Mucosa of descending colon (tissue), 3 donors: ENCODE results near the gene MUC4. TPM values are rescaled to one million over a fixed set of nuclear protein-coding genes. Genes with fewer than 3 reads are reported as not detected.
A peak's percentile ranks its signal among the peaks of the same experiment; 100 is the strongest.

ENCODE experiments used
- ATAC-seq: fragments of 200-7000 bp; cut with Tn5 transposase; one replicate; pipeline ENCODE4 v1.9.1; 2020; ENCODE audit warnings: mild to moderate bottlenecking, moderate library complexity
- DNase-seq, 3 donors: peaks; one replicate each; pipeline ENCODE4 v3.0.0-alpha.2; 2020
- H3K36me3 ChIP-seq: fragments of 200-600 bp; one replicate; pipeline ENCODE4 v1.8.0; 2021; ENCODE audit warnings: low read depth, mild to moderate bottlenecking
- H3K4me1 ChIP-seq: fragments of 200-600 bp; one replicate; pipeline ENCODE4 v1.8.0; 2021; ENCODE audit warnings: low read depth, mild to moderate bottlenecking
- H3K4me3 ChIP-seq: fragments of 200-600 bp; one replicate; pipeline ENCODE4 v1.8.0; 2021; ENCODE audit warnings: mild to moderate bottlenecking
- H3K9me3 ChIP-seq: fragments of 200-600 bp; one replicate; pipeline ENCODE4 v1.8.0; 2021; ENCODE audit warnings: mild to moderate bottlenecking
- intact Hi-C, 2 donors: fragments of 100-400 bp; cut with DNase I in 1 of 2; cut with micrococcal nuclease in 1 of 2; formaldehyde crosslinking; loops; one replicate each; pipeline versions ENCODE4 v1.11.0 to v1.11.1; 2022; cut with DNase I, micrococcal nuclease
- total RNA-seq, 3 donors: library from RNA; stranded (reverse); fragmentation: NEBNext Ultra II Directional in 2 of 3; extraction: Animal tissue kit (Norgen Biotek cat#: 25700) in 2 of 3; gene quantifications; one replicate each; pipeline versions ENCODE4 v1.2.1 to v1.2.4, GENCODE V29; 2021 to 2023
- TF ChIP-seq, protein P1 (sequence below): fragments of 200-600 bp; IDR thresholded peaks from one replicate; pipeline ENCODE4 v1.8.0; 2022; ENCODE audit warnings: antibody characterized with exemption, mild to moderate bottlenecking
- donor health status: DM: no; HTN: no; CAD: no; lungs with moderate emphysema.
- donor health status: DM: no; HTN: no; CAD: no.
- donor health status: DM: no; HTN: yes; CAD: no.

The MUC4 gene
- total RNA-seq, 3 donors from 2014 or later, result 170 to 415 (median 318) TPM

DNA sequence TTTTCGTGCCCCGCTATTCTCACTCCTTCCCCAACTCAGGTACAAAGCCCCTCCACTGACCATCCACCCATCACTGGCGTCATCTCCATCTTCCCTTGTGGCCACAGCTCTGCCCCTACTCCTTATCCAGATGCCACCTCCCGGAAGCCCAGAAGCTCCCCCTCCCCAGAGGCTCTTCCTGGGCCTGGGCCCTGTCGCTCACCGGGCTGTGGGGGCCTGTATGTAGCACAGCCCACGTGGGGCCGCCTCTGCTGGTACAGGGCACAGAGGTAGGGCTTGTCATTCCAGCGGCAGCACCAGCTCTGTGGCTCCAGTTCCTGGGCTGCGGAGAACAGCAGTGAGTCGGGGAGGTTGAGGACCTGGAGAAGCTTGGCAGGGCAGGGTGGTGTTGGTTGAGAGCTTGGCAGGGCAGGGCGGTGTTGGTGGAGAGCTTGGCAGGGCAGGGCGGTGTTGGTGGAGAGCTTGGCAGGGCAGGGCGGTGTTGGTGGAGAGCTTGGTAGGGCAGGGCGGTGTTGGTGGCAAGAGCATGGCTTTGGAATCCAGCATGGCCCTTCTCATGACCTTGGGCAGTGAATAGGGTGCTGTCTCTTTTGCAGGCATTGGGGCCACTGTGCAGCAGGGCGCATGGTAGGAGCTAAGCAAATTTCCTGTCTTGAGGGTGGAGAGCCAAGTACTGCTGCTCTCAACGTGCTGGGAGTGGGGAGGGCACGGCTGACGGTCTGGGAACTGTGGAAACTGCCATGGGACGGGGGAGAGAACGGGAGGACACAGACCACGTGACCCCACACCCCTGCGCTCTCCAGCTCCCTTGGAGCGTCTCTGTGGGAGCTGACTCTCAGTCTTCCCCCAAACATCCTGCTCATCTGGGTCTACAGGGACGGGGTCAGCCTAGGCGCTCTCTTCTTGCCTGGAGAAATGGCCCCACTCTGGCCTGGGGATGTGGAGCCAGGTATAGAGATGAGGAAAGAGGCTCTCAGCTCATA is 47.6 kb downstream of the MUC4 start:
- peak; percentile 3 for ATAC-seq

GRCh38 chr3:195763076-195763830 is 48.5 kb downstream of the MUC4 start:
- Histone ChIP-seq H3K4me3 (no peak overlapping the region), H3K9me3 (no peaks in the 10 kb centered on the region), H3K36me3 (no peaks in the 10 kb centered on the region), H3K4me1 (no peaks in the 10 kb centered on the region)
- intact Hi-C loops, result no loop called here
- peak; percentile 2 for ATAC-seq
- TF ChIP-seq, protein P1, sequence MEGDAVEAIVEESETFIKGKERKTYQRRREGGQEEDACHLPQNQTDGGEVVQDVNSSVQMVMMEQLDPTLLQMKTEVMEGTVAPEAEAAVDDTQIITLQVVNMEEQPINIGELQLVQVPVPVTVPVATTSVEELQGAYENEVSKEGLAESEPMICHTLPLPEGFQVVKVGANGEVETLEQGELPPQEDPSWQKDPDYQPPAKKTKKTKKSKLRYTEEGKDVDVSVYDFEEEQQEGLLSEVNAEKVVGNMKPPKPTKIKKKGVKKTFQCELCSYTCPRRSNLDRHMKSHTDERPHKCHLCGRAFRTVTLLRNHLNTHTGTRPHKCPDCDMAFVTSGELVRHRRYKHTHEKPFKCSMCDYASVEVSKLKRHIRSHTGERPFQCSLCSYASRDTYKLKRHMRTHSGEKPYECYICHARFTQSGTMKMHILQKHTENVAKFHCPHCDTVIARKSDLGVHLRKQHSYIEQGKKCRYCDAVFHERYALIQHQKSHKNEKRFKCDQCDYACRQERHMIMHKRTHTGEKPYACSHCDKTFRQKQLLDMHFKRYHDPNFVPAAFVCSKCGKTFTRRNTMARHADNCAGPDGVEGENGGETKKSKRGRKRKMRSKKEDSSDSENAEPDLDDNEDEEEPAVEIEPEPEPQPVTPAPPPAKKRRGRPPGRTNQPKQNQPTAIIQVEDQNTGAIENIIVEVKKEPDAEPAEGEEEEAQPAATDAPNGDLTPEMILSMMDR, result no peak
- peak in 1 of 3 donors; percentile 25 for DNase-seq

More for the DNA sequence above, 47.6 kb downstream of the MUC4 start:
- TF ChIP-seq, protein P1, result no peak
- DNase-seq, result peak in 1 of 3 donors; percentile 40
- H3K4me3 ChIP-seq, result no peak overlapping the region
- no peaks in the 10 kb centered on the region for H3K36me3 ChIP-seq
- no peaks in the 10 kb centered on the region for H3K9me3 ChIP-seq
- intact Hi-C loops, result no loop called here
- H3K4me1 ChIP-seq, result no peaks in the 10 kb centered on the region

DNA sequence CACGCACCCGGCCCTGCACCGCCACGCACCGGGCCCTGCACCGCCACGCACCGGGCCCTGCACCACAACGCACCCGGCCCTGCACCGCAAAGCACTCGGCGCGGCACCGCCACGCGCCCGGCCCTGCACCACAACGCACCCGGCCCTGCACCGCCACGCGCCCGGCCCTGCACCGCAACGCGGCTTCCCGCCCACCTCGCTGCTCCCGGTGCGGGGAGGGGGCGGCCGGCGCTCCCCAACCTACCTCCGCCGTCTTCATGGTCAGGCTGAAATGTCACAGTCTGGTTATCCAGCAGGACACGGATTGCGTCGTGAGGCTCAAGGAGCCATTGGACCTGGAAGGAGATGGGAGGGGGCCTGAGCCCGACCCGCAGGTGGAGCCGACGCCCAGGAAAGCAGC is 49.1 kb downstream of the MUC4 start:
- ATAC-seq, result no peak

GRCh38 chr3:195762249-195762585 is 49.5 kb downstream of the MUC4 start:
- Histone ChIP-seq H3K4me3 (no peak overlapping the region), H3K36me3 (no peaks in the 10 kb centered on the region), H3K9me3 (no peaks in the 10 kb centered on the region), H3K4me1 (no peaks in the 10 kb centered on the region)
- ATAC-seq, result no peak
- intact Hi-C loops, result no loop called here
- peak in 1 of 3 donors; percentile 37 for DNase-seq
- TF ChIP-seq, protein P1, result no peak

More for the DNA sequence above, 49.1 kb downstream of the MUC4 start:
- H3K36me3 ChIP-seq, result no peaks in the 10 kb centered on the region
- TF ChIP-seq, protein P1, result no peak
- intact Hi-C loops, result no loop called here
- H3K4me3 ChIP-seq, result no peak overlapping the region
- H3K4me1 ChIP-seq, result no peaks in the 10 kb centered on the region
- no peaks in the 10 kb centered on the region for H3K9me3 ChIP-seq
- peak in 1 of 3 donors; percentile 36 for DNase-seq

GRCh38 chr3:195761567-195762248 is 50.0 kb downstream of the MUC4 start:
- DNase-seq (peak in 1 of 3 donors; percentile 43), ATAC-seq (peak; percentile 1)
- no peaks in the 10 kb centered on the region for H3K9me3 ChIP-seq
- H3K4me3 ChIP-seq, result no peak overlapping the region
- TF ChIP-seq, protein P1, result no peak
- H3K4me1 ChIP-seq, result no peaks in the 10 kb centered on the region
- intact Hi-C loops, result no loop called here
- H3K36me3 ChIP-seq, result no peaks in the 10 kb centered on the region
